GM19099 (cell line): ENCODE data around the gene OR2L8.

ENCODE experiments used
- POLR2A ChIP-seq: IDR thresholded peaks from 3 replicates; pipeline ENCODE4 v1.6.1; 2011; ENCODE audit warnings: low read depth; ENCODE audit not compliant: insufficient read length; ENCODE audit errors: extremely low read depth

Gene OR2L8

DNA sequence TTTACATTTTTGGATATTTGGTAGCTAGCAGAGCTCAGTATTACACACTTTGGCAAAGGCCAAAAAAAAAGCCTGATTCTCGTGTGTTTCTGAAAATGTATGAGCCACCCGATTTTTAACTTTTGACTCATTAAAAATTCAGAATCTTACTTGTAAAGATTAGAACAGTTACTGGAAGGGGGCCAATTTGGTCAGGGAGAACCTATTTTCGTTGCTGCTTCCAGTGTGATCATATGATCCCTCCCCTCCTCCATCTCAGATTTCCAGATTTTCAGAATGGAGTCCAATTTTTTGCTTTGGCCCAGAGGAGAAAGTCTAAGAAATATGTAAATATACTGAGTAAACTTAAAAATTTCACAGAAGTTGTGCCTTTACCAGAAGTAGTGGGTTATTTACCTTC is 13.1 kb downstream of the OR2L8 start:
- no peak for TF ChIP-seq POLR2A

DNA sequence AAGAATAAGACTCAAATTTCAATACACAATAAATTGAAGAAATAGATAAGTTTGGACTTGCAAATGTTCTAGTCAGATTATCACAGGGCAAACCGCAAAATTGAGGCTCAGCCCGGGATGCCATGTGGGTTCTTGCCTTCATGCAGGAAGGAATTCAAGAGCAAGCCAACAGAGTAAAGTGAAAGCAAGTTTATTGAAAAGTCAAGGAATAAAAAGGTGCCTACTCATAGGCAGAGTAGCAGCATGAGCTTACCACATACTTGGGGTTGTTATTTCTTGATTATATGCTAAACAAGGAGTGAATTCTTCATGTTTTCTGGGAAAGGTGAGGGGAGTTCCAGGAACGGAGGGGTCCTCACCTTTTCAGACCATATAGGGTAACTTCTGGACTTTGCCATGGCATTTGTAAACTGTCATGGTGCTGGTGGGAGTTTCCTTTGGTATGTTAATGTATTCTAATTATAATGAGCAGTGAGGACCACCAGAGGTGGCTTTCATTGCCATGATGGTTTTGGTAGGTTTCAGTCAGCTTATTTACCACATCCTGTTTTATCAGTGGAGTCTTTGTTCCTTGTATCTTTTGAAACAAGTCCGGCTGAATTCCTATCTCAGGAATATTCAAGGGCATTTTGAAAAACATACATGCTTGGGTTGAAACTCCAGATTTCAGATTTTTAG is 14.4 kb downstream of the OR2L8 start:
- no peak for TF ChIP-seq POLR2A

DNA sequence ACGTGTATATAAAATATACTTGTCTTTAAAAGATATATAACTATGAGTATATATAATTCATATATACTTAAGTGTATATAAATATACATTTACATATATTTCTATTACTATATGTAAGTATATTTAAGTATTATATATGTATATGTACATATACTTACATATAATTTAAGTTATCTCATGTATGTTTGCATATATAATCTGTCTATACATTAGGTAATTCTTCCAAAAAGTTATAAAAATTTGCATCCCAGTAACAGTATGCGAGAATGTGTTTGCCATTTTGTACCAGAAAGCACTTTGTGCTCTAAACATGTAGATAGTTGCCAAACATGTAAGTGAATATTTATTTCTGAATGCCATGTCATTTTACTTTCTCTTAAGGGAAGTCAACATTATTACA is 16.3 kb downstream of the OR2L8 start, which contains the start of gene OR2AK2:
Gene OR2AK2 (plus strand): TSS at position 301 of the 400 bp plus-strand sequence. CDS start 144 bp downstream, outside the sequence.
- TF ChIP-seq POLR2A = no peak

DNA sequence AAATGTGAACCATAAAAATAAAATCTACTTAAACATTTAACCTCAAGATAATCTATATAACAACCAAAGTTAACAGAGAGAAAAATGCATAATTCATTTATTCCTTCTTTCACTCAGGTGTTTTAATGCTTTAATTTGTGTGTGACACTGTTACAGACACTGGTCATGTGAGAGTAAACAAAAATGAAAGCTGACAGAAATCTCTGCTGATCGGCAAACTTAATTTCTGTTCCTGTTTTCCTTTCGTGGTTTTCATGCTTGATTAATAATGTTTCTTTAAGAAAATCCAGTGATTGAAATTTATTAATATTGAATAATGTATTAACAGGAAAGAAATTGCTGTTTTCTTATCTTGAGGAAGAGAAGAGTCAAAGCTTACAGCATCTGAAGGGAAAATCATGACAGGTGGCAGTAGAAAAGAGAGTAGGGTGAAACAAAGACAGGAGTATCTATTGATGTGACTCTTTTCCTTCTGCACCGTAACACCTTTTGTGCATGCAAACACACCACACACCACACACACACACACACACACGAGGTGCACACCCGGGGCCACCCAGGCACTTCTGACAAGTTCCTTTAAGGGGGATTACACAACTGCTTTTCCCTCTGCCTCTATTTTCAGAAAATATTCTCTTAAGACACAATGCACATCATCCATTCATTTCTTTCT is 18.0 kb downstream of the OR2L8 start:
- no peak for TF ChIP-seq POLR2A

DNA sequence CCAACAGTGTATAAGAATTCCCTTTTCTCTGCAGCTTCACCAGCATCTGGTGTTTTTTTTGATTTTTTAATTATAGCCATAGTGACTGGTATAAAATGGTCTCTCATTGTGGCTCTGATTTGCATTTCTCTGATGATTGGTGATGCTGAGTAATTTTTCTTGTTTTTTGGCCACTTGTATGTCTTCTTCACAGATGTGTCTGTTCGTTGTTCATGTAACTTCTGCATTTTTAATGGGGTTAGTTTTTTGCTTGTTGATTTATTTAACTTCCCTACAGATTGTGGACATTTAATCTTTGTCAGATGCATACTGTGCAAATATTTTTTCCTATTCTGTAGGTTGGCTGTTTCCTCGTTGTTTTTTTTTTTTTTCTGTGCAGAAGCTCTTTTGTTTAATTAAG is 44.3 kb downstream of the OR2L8 start:
- TF ChIP-seq POLR2A = no peak

DNA sequence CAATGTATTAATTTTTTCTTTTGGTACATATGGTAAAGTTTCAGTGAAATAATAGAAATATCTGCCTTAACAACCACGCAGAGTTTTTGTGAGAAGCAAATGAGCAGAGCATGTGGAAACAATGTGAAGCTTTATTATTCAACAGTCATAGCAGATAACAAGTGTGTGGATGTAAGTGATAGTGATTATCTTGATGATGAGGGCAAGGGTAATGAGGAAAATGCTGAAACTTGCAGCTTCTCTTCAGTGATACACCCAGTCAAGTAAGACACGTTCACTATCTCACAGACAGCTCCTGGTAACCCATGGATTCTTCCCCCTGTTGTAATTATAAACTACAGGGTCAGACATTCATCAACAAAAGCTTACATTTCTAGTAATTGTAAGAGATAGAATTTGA is 50.2 kb downstream of the OR2L8 start:
- TF ChIP-seq POLR2A = no peak
